HL-60 (cell line): ENCODE measurements around the gene TOP2A.

Experiments used
- DNase-seq, 2 experiments: peaks; one replicate each; pipeline ENCODE4 v3.0.0-alpha.2; 2010 to 2020; ENCODE audit warnings: low read depth in 1 of 2, low spot score in 1 of 2
- H3K27ac ChIP-seq: fragments of 250-450 bp; sonication (Bioruptor Pico); replicated peaks from 2 replicates; pipeline ENCODE4 v1.5.1; 2020; ENCODE audit warnings: mild to moderate bottlenecking, moderate library complexity
- H3K27me3 ChIP-seq: fragments of 250-450 bp; sonication (Bioruptor Pico); 2 replicates; pipeline ENCODE4 v1.5.1; 2021; ENCODE audit warnings: mild to moderate bottlenecking, moderate library complexity; ENCODE audit not compliant: insufficient read depth, poor library complexity, severe bottlenecking
- H3K4me3 ChIP-seq: replicated peaks from 2 replicates; pipeline ENCODE4 v1.5.1; 2011; ENCODE audit warnings: mild to moderate bottlenecking, control low read depth, low read length; ENCODE audit not compliant: insufficient read depth
- CTCF ChIP-seq: IDR thresholded peaks from one replicate; pipeline ENCODE4 v1.5.1; 2011; ENCODE audit warnings: low read length, control low read depth, inconsistent platforms; ENCODE audit not compliant: insufficient read depth
- GABPA ChIP-seq: IDR thresholded peaks from 2 replicates; pipeline ENCODE4 v1.6.1; 2012; ENCODE audit warnings: low read depth
- POLR2AphosphoS5 ChIP-seq: IDR thresholded peaks from 2 replicates; pipeline ENCODE4 v1.6.1; 2012; ENCODE audit warnings: low read depth
- REST ChIP-seq: IDR thresholded peaks from 2 replicates; pipeline ENCODE4 v1.6.1; 2012; ENCODE audit warnings: low read depth; ENCODE audit not compliant: insufficient replicate concordance
- SPI1 ChIP-seq: IDR thresholded peaks from 2 replicates; pipeline ENCODE4 v1.6.1; 2012; ENCODE audit warnings: low read depth, mild to moderate bottlenecking, borderline replicate concordance

Gene TOP2A

GRCh38 chr17:40440166-40440565 lies 22.5 kb upstream of the TOP2A start:
- no peak overlapping the region for H3K27ac ChIP-seq
- H3K27me3 ChIP-seq: peaks cover 2% of the 10 kb centered on the region
- no peak for DNase-seq
- TF ChIP-seq CTCF (no peak), REST (no peak), POLR2AphosphoS5 (no peak), SPI1 (no peak), GABPA (no peak)
- no peak overlapping the region for H3K4me3 ChIP-seq

- peak overlapping the region; percentile 36; the same call in 1 of the 2 replicates for H3K27ac ChIP-seq
- no peak overlapping the region for H3K4me3 ChIP-seq
- TF ChIP-seq POLR2AphosphoS5: peak; percentile 84
- 0 out of 2 replicates have a peak, but pooled peaks have one; percentile 38 for TF ChIP-seq GABPA
- TF ChIP-seq SPI1: peak; percentile 57; the same call in 1 of the 2 replicates
- TF ChIP-seq CTCF: no peak
- TF ChIP-seq REST: no peak
- no peaks in the 10 kb centered on the region for H3K27me3 ChIP-seq
- peak; percentile 45 to 86 for DNase-seq
Measured at GRCh38 chr17:40437095-40437732, 19.5 kb upstream of the TOP2A start.

- peak in 1 of 2 experiments; percentile 46 for DNase-seq
- TF ChIP-seq POLR2AphosphoS5 (no peak), SPI1 (no peak), REST (no peak)
- Histone ChIP-seq H3K27ac (no peak overlapping the region), H3K4me3 (no peak overlapping the region), H3K27me3 (no peaks in the 10 kb centered on the region)
Measured at GRCh38 chr17:40436636-40437035, 18.9 kb upstream of the TOP2A start.
